IMR-90 (cell line): ENCODE measurements around the gene GAS2L2. TPM values are rescaled to one million over a fixed set of nuclear protein-coding genes. Genes with fewer than 3 reads are reported as not detected.

ENCODE experiments used
- ATAC-seq: fragments of 200-7000 bp; cut with Tn5 transposase; 2 replicates; pipeline ENCODE4 v1.9.1; 2020; ENCODE audit warnings: low read depth, mild to moderate bottlenecking, moderate library complexity
- BruUV-seq: library from RNA; stranded (reverse); fragments of 400-500 nt; replicated peaks from 2 replicates; lab custom pipeline; 2021; lab: Mats Ljungman, UMichigan
- CTCF ChIA-PET: fragments of 300-600 bp; formaldehyde crosslinking; extraction: SDS; loops from one replicate; lab custom pipeline; 2021; ENCODE audit warnings: antibody characterized with exemption; lab: Yijun Ruan, JAX
- POLR2A ChIA-PET: fragments of 300-600 bp; sonication (Branson Sonifier 250); formaldehyde crosslinking; loops from one replicate; lab custom pipeline; 2022; ENCODE audit warnings: antibody characterized with exemption; ENCODE audit not compliant: unreplicated experiment; lab: Charles Lee
- DNase-seq: peaks from one replicate; pipeline ENCODE4 v3.0.0; 2013
- H2AFZ ChIP-seq: replicated peaks from 2 replicates; pipeline ENCODE3; 2013; ENCODE audit warnings: low read length, mild to moderate bottlenecking; ENCODE audit not compliant: poor library complexity
- H2AK5ac ChIP-seq: 2 replicates; pipeline ENCODE4 v1.6.1; 2013; ENCODE audit warnings: low read depth, low read length, inconsistent platforms
- H2AK9ac ChIP-seq: replicated peaks from 2 replicates; pipeline ENCODE3; 2013; ENCODE audit warnings: mild to moderate bottlenecking, low read depth, low read length, moderate library complexity; ENCODE audit not compliant: poor library complexity
- H2BK120ac ChIP-seq: 2 replicates; pipeline ENCODE4 v1.6.1; 2013; ENCODE audit warnings: low read depth, low read length, inconsistent platforms
- H2BK15ac ChIP-seq: 3 replicates; pipeline ENCODE4 v1.6.1; 2013; ENCODE audit warnings: low read depth, low read length, inconsistent platforms
- H2BK20ac ChIP-seq: 2 replicates; pipeline ENCODE4 v1.6.1; 2013; ENCODE audit warnings: low read depth, mild to moderate bottlenecking, inconsistent platforms, low read length, moderate library complexity
- H2BK5ac ChIP-seq: 2 replicates; pipeline ENCODE4 v1.6.1; 2013; ENCODE audit warnings: mild to moderate bottlenecking, low read depth, low read length, inconsistent platforms; ENCODE audit not compliant: poor library complexity, severe bottlenecking
- H3K14ac ChIP-seq: replicated peaks from 2 replicates; pipeline ENCODE4 v1.6.1; 2013; ENCODE audit warnings: low read depth, low read length, inconsistent platforms
- H3K18ac ChIP-seq: 2 replicates; pipeline ENCODE4 v1.6.1; 2013; ENCODE audit warnings: low read depth, low read length, control low read depth
- H3K23ac ChIP-seq: 2 replicates; pipeline ENCODE4 v1.6.1; 2013; ENCODE audit warnings: low read depth, low read length, inconsistent platforms
- H3K27ac ChIP-seq: 2 replicates; pipeline ENCODE4 v1.5.1; 2013; ENCODE audit warnings: mild to moderate bottlenecking, control low read depth, low read length; ENCODE audit not compliant: insufficient read depth
- H3K27me3 ChIP-seq: 2 replicates; pipeline ENCODE4 v1.6.1; 2013; ENCODE audit warnings: low read length; ENCODE audit not compliant: control insufficient read depth, insufficient read depth
- H3K36me3 ChIP-seq: 2 replicates; pipeline ENCODE4 v1.6.1; 2013; ENCODE audit warnings: low read length, mixed read lengths; ENCODE audit not compliant: control insufficient read depth, insufficient read depth
- H3K4ac ChIP-seq: 2 replicates; pipeline ENCODE4 v1.6.1; 2013; ENCODE audit warnings: low read depth, low read length, inconsistent platforms
- H3K4me1 ChIP-seq: 2 replicates; pipeline ENCODE4 v1.6.1; 2013; ENCODE audit warnings: low read length, mixed read lengths; ENCODE audit not compliant: control insufficient read depth, insufficient read depth
- H3K4me2 ChIP-seq: 2 replicates; pipeline ENCODE4 v1.6.1; 2013; ENCODE audit warnings: low read depth, mild to moderate bottlenecking, control low read depth, low read length, moderate library complexity
- H3K4me3 ChIP-seq: 2 replicates; pipeline ENCODE4 v1.5.1; 2013; ENCODE audit warnings: low read depth, mild to moderate bottlenecking, control low read depth, low read length, moderate library complexity; ENCODE audit not compliant: insufficient read depth
- H3K56ac ChIP-seq: 2 replicates; pipeline ENCODE4 v1.6.1; 2013; ENCODE audit warnings: low read length, inconsistent platforms; ENCODE audit not compliant: insufficient read depth; ENCODE audit errors: extremely low read depth
- H3K79me1 ChIP-seq, 2 experiments: 2 replicates each; pipeline ENCODE4 v1.6.1; 2013; ENCODE audit warnings: low read length in 2 of 2, inconsistent platforms in 1 of 2, low read depth in 1 of 2
- H3K9ac ChIP-seq: 2 replicates; pipeline ENCODE4 v1.6.1; 2013; ENCODE audit warnings: low read depth, low read length, control low read depth
- H3K9me1 ChIP-seq: 2 replicates; pipeline ENCODE4 v1.6.1; 2013; ENCODE audit warnings: low read length, inconsistent platforms; ENCODE audit not compliant: insufficient read depth
- H3K9me3 ChIP-seq: 2 replicates; pipeline ENCODE4 v1.6.1; 2013; ENCODE audit warnings: low read length; ENCODE audit not compliant: control insufficient read depth, insufficient read depth
- H4K20me1 ChIP-seq: 2 replicates; pipeline ENCODE4 v1.6.1; 2013; ENCODE audit warnings: low read length, inconsistent platforms; ENCODE audit not compliant: insufficient read depth
- H4K5ac ChIP-seq: 2 replicates; pipeline ENCODE4 v1.6.1; 2013; ENCODE audit warnings: mild to moderate bottlenecking, low read depth, low read length, control low read depth
- H4K8ac ChIP-seq, 2 experiments: 2 replicates each; pipeline ENCODE4 v1.6.1; 2013; ENCODE audit warnings: low read depth in 2 of 2, low read length in 2 of 2, control low read depth in 1 of 2, inconsistent platforms in 1 of 2
- H4K91ac ChIP-seq: 2 replicates; pipeline ENCODE4 v1.6.1; 2013; ENCODE audit warnings: low read depth, low read length, inconsistent platforms; ENCODE audit not compliant: insufficient read depth
- BHLHE40 ChIP-seq: fragments of 150-350 bp; IDR thresholded peaks from 2 replicates; pipeline ENCODE4 v1.6.1; 2016; ENCODE audit warnings: mild to moderate bottlenecking, low read depth, low read length
- CEBPB ChIP-seq: IDR thresholded peaks from 2 replicates; pipeline ENCODE4 v1.6.1; 2012; ENCODE audit warnings: low read depth, low read length, improper control_type of control experiment
- CHD1 ChIP-seq: IDR thresholded peaks from 2 replicates; pipeline ENCODE4 v1.6.1; 2012; ENCODE audit warnings: low read depth, low read length, improper control_type of control experiment
- ELK1 ChIP-seq: fragments of 150-350 bp; IDR thresholded peaks from 2 replicates; pipeline ENCODE4 v1.6.1; 2016; ENCODE audit warnings: low read depth, mild to moderate bottlenecking, low read length, moderate library complexity, borderline replicate concordance
- FOS ChIP-seq: fragments of 150-350 bp; IDR thresholded peaks from 2 replicates; pipeline ENCODE4 v1.6.1; 2016; ENCODE audit warnings: low read depth, low read length
- MAFK ChIP-seq: IDR thresholded peaks from 2 replicates; pipeline ENCODE4 v1.6.1; 2012; ENCODE audit warnings: low read depth, low read length, improper control_type of control experiment
- MAZ ChIP-seq: IDR thresholded peaks from 2 replicates; pipeline ENCODE4 v1.6.1; 2012; ENCODE audit warnings: low read depth, mild to moderate bottlenecking, low read length, improper control_type of control experiment, moderate library complexity, borderline replicate concordance
- MXI1 ChIP-seq: IDR thresholded peaks from 2 replicates; pipeline ENCODE4 v1.6.1; 2012; ENCODE audit warnings: low read depth, mild to moderate bottlenecking, low read length, moderate library complexity, borderline replicate concordance
- NFE2L2 ChIP-seq: fragments of 150-350 bp; IDR thresholded peaks from 2 replicates; pipeline ENCODE4 v1.6.1; 2016; ENCODE audit warnings: low read depth, mild to moderate bottlenecking, low read length
- POLR2A ChIP-seq: IDR thresholded peaks from 2 replicates; pipeline ENCODE4 v1.6.1; 2012; ENCODE audit warnings: mild to moderate bottlenecking, low read depth, low read length
- RAD21 ChIP-seq: IDR thresholded peaks from 2 replicates; pipeline ENCODE4 v1.6.1; 2012; ENCODE audit warnings: low read length, improper control_type of control experiment
- RCOR1 ChIP-seq: IDR thresholded peaks from 2 replicates; pipeline ENCODE4 v1.6.1; 2012; ENCODE audit warnings: mild to moderate bottlenecking, low read length, improper control_type of control experiment; ENCODE audit not compliant: insufficient replicate concordance
- RFX5 ChIP-seq: IDR thresholded peaks from 2 replicates; pipeline ENCODE4 v1.8.0; 2012; ENCODE audit warnings: low read depth, mild to moderate bottlenecking, low read length, moderate library complexity
- WGBS, 2 experiments: methylation state at CpG; one replicate each; pipeline versions ENCODE4 v1.1.5 to v1.1.7; 2013; ENCODE audit warnings: missing lambda C conversion rate in 2 of 2; ENCODE audit not compliant: insufficient read length in 1 of 2; ENCODE audit errors: extremely low coverage in 2 of 2; 5-methylcytosine and 5-hydroxymethylcytosine counted together
- dilution Hi-C: fragments of 300-500 bp; cut with HindIII; formaldehyde crosslinking; loops from one replicate; pipeline ENCODE4 v1.14.3; 2018; ENCODE audit warnings: low sequenced_read_pairs; ENCODE audit not compliant: unreplicated experiment
- in situ Hi-C: fragments of 300-500 bp; cut with MboI; formaldehyde crosslinking; loops from 3 replicates; pipeline ENCODE4 v1.14.3; 2019; ENCODE audit warnings: low sequenced_read_pairs, inconsistent platforms, mixed read lengths
- intact Hi-C: fragments of 100-400 bp; cut with micrococcal nuclease; formaldehyde crosslinking; loops from 2 replicates; pipeline ENCODE4 v1.10.0; 2022
- polyA plus RNA-seq, 3 experiments: library from polyadenylated mRNA; depleted of rRNA; stranded (reverse); fragments of >200 nt; gene quantifications; 2 replicates each; pipeline ENCODE4 v1.2.3, GENCODE V29; 2012; ENCODE audit warnings: low replicate concordance in 1 of 3
- total RNA-seq: library from RNA; depleted of rRNA; stranded (reverse); fragments of >200 nt; gene quantifications from 2 replicates; pipeline ENCODE4 v1.2.3, GENCODE V29; 2012
- TF ChIP-seq, protein P1 (sequence below): fragments of 150-350 bp; IDR thresholded peaks from 2 replicates; pipeline ENCODE4 v1.6.1; 2017; ENCODE audit warnings: mild to moderate bottlenecking, antibody characterized with exemption, low read length, low read depth

GAS2L2 gene
- total and polyA plus RNA-seq, 2 of the 4 experiments (the other 2 are of a cell fraction) = 0.02 TPM; not detected in 1

GRCh38 chr17:35695613-35696012 lies 57.4 kb downstream of the GAS2L2 start:
- no TSS peak for BruUV-seq
- Histone ChIP-seq H4K5ac (no peak overlapping the region), H3K27me3 (no peaks in the 10 kb centered on the region), H2AK5ac (no peak overlapping the region), H2BK15ac (no peak overlapping the region), H3K4me1 (no peaks in the 10 kb centered on the region), H3K4ac (no peak overlapping the region), H2AFZ (no peak overlapping the region), H3K4me3 (no peak overlapping the region), H4K20me1 (no peaks in the 10 kb centered on the region; the same call in 1 of the 2 replicates), H3K56ac (no peak overlapping the region), H3K79me1 (peaks cover 18 to 29% of the 10 kb centered on the region in 2 experiments; a peak in 3 of 4 replicates), H4K91ac (no peak overlapping the region), H2BK5ac (no peak overlapping the region), H2AK9ac (no peak overlapping the region), H3K36me3 (peaks cover 24% of the 10 kb centered on the region), H3K9ac (no peak overlapping the region), H4K8ac (no peak overlapping the region), H3K9me3 (no peaks in the 10 kb centered on the region), H3K23ac (no peak overlapping the region), H2BK120ac (no peak overlapping the region), H3K14ac (no peak overlapping the region), H2BK20ac (no peak overlapping the region), H3K9me1 (peaks cover 12% of the 10 kb centered on the region), H3K27ac (no peak overlapping the region), H3K4me2 (no peak overlapping the region), H3K18ac (no peak overlapping the region)
- CTCF ChIA-PET = interaction anchor here (0.6 kb wide), 1 partner anchor 10 kb away, joined by 5 read pairs; no protein-coding TSS in a partner anchor
- DNase-seq (no peak), ATAC-seq (no peak)
- in situ Hi-C loops = no loop called here
- TF ChIP-seq BHLHE40 (no peak), NFE2L2 (no peak), RFX5 (no peak), MAZ (no peak), RCOR1 (no peak), RAD21 (no peak), ELK1 (no peak), POLR2A (no peak), CHD1 (no peak), CEBPB (no peak), FOS (no peak), MXI1 (no peak), MAFK (no peak)
- TF ChIP-seq, protein P1, sequence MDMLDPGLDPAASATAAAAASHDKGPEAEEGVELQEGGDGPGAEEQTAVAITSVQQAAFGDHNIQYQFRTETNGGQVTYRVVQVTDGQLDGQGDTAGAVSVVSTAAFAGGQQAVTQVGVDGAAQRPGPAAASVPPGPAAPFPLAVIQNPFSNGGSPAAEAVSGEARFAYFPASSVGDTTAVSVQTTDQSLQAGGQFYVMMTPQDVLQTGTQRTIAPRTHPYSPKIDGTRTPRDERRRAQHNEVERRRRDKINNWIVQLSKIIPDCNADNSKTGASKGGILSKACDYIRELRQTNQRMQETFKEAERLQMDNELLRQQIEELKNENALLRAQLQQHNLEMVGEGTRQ = no peak
- WGBS, 2 experiments = no CpG with 5 or more reads among the region's 2 CpGs
- dilution Hi-C loops = no loop called here
- POLR2A ChIA-PET = no interaction called here
- intact Hi-C loops = no loop called here
